Fibroblast of lung (primary cell): ENCODE measurements around the gene FANCG.

Source experiments
- EZH2 ChIP-seq: IDR thresholded peaks from 2 replicates; pipeline ENCODE4 v1.5.1; 2012; ENCODE audit warnings: low read length, control low read depth, mild to moderate bottlenecking; ENCODE audit errors: missing control alignments
- TF ChIP-seq, protein P1 (sequence below), 2 donors: IDR thresholded peaks in 1 of 2; conservative IDR thresholded peaks in 1 of 2; 1 replicate in 1 of 2; 2 replicates in 1 of 2; pipeline ENCODE4 v1.5.1; 2011 to 2012; ENCODE audit warnings: low read length in 2 of 2, control low read depth in 1 of 2, inconsistent platforms in 1 of 2, low read depth in 1 of 2, mild to moderate bottlenecking in 1 of 2

- TF ChIP-seq, protein P1, sequence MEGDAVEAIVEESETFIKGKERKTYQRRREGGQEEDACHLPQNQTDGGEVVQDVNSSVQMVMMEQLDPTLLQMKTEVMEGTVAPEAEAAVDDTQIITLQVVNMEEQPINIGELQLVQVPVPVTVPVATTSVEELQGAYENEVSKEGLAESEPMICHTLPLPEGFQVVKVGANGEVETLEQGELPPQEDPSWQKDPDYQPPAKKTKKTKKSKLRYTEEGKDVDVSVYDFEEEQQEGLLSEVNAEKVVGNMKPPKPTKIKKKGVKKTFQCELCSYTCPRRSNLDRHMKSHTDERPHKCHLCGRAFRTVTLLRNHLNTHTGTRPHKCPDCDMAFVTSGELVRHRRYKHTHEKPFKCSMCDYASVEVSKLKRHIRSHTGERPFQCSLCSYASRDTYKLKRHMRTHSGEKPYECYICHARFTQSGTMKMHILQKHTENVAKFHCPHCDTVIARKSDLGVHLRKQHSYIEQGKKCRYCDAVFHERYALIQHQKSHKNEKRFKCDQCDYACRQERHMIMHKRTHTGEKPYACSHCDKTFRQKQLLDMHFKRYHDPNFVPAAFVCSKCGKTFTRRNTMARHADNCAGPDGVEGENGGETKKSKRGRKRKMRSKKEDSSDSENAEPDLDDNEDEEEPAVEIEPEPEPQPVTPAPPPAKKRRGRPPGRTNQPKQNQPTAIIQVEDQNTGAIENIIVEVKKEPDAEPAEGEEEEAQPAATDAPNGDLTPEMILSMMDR (conservative IDR thresholded peaks at IDR 0.05 in 1 of 2, IDR thresholded peaks at IDR 0.05 in 1 of 2; ENCODE audit: low read depth in 1 of 2, low read length in 2 of 2): no peak
- TF ChIP-seq EZH2: no peak
These were observed 709 bp downstream of the FANCG start for GRCh38 chr9:35079041-35079425.
